ENCODE data around the gene HAND1.

The HAND1 gene

GRCh38 chr5:154449786-154450185 is 28.2 kb downstream of the HAND1 start:
- no peak for DNase-seq

GRCh38 chr5:154447089-154447725 is 30.8 kb downstream of the HAND1 start:
- peak in 1 of 6 experiments; percentile 54 for DNase-seq

- DNase-seq, result peak in 5 of 6 experiments; percentile 19 to 75 (median 35)
These were observed 31.6 kb downstream of the HAND1 start for GRCh38 chr5:154446195-154447088.

- peak; percentile 87 to 97 (median 94) for DNase-seq
These were observed 32.4 kb downstream of the HAND1 start, which contains the start of gene SAP30L for GRCh38 chr5:154445422-154446194. TSS of gene SAP30L (plus strand) at chr5:154445997. CDS start at chr5:154446605, 608 bp downstream.

- peak in 1 of 6 experiments; percentile 13 for DNase-seq
These were observed 33.2 kb downstream of the HAND1 start for GRCh38 chr5:154444556-154445421.

GRCh38 chr5:154442801-154443200 is 35.2 kb downstream of the HAND1 start:
- DNase-seq, result no peak

GRCh38 chr5:154440540-154440939 is 37.5 kb downstream of the HAND1 start:
- DNase-seq, result no peak

GRCh38 chr5:154437281-154437965 is 40.6 kb downstream of the HAND1 start:
- DNase-seq, result no peak

- no peak for DNase-seq
These were observed 42.8 kb downstream of the HAND1 start for GRCh38 chr5:154435226-154435625.

GRCh38 chr5:154430961-154431630 is 46.9 kb downstream of the HAND1 start:
- DNase-seq, result no peak

GRCh38 chr5:154430466-154430865 is 47.6 kb downstream of the HAND1 start:
- no peak for DNase-seq

GRCh38 chr5:154429341-154429740 is 48.7 kb downstream of the HAND1 start:
- no peak for DNase-seq

GRCh38 chr5:154428208-154428607 is 49.8 kb downstream of the HAND1 start:
- no peak for DNase-seq
